ENCODE results near the gene YES1.
"Not testable (repeated sequence)": the region's sequence is repeated elsewhere in the genome, so short reads cannot be mapped to it uniquely, and the experiment has no call there.

Gene YES1

DNA sequence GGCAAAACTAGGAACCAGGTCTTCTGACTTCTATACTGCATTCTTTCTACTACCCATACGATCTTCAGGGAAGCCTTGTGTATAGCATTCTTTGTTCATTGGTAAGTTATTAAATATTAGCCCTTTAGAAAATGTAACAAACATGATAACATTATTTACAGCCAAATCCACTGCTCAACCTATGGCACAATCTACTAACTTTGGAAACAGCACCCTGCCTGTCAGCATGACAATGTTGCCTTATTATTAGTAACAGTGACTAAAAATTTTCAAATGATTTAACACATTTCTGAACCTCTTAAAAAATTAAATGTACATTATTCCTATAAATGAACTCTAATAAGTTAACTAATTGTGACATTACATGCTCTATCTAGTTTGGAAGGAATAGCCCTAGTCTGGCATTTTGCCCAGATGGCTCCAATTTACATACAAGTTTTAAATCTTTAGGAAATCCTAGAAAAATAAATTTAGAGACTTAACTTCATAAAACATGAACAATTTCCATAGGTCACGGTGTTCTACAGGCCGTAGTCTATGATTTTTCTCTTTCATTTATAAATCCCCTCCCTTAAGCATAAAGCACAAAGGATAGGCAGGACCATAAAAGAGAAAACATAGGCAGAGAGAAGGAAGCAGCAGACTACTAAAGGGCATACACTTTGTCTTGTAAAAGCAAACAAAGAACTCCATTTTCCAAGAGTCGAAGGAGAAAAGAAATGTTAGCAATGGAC is 33.7 kb downstream of the YES1 start:
- no peak for DNase-seq

GRCh38 chr18:777021-777420 is 35.0 kb downstream of the YES1 start:
- DNase-seq = no peak

- DNase-seq = not testable (repeated sequence)
These were observed 36.0 kb downstream of the YES1 start for GRCh38 chr18:776044-776443.

- DNase-seq = no peak
These were observed 37.2 kb downstream of the YES1 start for GRCh38 chr18:774811-775210.

- no peak for DNase-seq
These were observed 37.9 kb downstream of the YES1 start for GRCh38 chr18:773980-774624.

DNA sequence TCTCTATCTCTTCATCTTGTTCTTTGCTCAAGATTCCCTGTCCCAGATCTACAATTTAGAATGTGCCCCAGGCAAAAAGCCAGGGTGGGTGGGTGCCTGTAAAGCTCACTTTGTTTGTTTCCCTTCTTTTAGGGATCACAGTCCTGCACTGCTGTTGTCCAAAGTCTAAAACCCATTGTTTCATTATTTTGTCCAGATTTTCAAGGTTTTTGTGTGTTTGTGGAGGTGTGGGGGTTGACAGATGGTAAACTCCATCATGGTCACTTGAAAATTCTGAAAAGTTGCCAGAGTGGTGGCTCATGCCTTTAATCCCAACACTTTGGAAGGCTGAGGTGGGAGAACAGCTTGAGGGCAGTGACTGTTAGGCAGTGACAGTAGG is 41.5 kb downstream of the YES1 start:
- no peak for DNase-seq

GRCh38 chr18:767961-768360 is 44.1 kb downstream of the YES1 start:
- DNase-seq = no peak

DNA sequence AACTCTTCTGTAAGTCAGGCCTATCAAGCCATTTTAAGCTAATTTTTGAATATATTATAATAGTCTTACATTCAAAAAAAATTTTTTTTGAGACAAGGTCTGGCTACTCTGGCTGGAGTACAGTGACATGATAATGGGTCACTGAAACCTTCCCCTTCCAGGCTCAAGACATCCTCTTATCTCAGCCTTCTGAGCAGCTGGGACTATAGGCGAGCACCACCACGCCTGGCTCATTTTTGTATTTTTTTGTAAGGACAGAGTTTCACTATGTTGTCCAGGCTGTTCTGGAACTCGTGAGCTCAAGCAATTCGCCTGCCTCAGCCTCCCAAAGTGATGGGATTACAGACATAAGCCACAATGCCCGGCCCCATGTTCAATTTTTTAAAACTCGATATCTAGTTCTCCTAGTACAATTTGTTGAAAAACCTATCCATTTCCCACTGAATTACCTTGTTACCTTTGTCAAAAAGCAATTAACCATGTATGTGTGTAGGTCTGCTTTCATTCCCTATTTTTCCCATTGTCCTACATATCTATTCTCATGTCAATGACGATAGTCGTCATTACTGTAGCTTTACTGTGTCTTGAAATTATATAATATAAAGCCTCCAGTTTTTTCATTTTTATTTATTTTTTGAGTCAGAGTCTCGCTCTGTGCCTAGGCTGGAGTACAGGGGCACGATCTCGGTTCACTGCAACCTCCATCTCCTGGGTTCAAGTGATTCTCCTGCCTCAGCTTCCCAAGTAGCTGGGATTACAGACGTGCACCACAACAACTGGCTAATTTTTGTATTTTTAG is 44.8 kb downstream of the YES1 start:
- no peak for DNase-seq

GRCh38 chr18:766550-766860 is 45.5 kb downstream of the YES1 start:
- DNase-seq = no peak

- no peak for DNase-seq
These were observed 46.1 kb downstream of the YES1 start for GRCh38 chr18:765764-766549.

GRCh38 chr18:759864-760263 is 52.2 kb downstream of the YES1 start:
- DNase-seq = not testable (repeated sequence)

DNA sequence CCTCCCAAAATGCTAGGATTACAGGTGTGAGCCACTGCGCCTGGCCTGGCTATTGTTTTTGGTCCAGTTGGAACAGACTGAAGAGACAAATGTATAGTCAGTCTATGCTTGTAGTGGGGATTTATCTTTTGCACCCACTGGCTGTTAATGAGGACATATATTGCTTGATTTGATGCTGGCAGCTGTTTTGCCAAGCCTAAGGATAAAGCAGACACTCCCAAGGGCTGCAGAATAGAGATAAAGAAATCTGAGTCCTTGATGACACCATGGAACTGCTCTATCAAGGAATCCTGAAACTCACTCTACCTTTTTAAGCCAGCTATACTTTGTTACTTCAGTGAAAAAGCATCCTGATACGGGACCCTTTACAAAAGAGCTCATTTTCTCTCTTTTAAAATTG is 56.5 kb downstream of the YES1 start:
- DNase-seq = no peak

DNA sequence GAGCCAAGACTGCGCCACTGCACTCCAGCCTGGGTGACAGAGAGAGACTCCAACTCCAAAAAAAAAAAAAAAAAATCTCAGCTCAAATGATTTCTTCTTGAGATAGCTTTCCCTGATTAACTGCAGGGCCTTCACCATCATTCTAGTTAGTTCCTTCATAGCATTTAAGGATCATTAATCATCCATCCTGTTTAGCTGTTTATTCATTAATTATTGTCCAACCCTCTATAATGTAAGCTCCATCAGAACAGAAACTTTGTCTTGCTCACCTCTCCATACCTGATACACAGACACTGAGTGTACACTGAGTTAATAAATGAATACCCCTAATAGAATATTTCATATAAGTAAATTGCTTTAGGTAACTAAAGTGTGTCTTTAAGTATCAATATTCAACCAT is 57.4 kb downstream of the YES1 start:
- no peak for DNase-seq

DNA sequence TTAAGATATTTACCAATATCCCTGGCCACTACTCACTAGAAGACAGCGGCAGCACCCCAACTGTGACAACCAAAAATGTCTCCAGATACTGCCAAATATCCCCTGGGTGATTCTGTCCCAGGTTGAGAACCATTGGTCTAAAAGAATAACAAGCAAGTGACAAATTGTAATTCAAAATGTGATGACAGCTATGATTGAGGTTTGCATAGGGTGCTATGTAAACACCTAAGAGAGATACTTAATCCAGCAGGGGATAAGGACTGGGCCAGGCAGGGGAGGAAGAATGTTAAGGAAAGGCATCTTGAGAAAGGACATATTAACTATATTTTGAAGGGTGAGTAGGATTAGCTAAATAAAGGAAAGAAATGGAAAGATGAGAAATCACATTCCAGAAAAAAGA is 61.6 kb downstream of the YES1 start:
- DNase-seq = no peak

DNA sequence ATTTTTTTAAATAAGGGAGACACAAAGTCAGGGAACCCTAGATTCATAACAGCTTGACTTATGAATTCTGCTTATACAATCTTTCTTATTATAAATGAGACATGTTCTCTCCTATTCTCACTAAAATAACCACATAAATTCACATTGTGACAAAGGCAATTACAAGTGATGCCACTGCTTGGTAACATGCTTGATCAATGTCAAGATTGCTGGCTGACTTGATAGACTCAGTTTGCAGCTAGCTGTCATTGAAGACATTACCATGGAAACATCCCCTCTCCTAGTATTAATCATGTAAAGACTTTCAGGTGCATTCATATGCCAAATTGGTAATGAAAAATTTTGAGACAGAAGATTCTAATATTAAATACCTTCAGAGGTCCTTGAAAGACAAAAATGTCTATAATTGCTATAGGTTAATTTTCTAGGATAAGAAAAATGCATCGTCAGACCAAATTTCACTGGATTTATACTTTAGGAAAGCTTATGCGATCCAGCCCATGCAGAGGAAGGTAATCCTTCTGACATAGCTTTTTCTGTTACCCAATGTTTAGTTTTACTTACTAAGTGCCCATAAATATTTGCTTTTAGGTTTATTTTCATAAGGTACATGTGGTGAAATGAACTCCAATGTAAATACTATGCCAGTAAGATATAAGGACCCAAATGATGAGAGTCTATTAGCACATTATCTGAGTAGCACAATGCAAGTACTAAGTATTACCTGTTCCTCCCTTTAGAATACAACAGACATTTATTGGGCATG is 67.0 kb downstream of the YES1 start:
- DNase-seq = no peak

DNA sequence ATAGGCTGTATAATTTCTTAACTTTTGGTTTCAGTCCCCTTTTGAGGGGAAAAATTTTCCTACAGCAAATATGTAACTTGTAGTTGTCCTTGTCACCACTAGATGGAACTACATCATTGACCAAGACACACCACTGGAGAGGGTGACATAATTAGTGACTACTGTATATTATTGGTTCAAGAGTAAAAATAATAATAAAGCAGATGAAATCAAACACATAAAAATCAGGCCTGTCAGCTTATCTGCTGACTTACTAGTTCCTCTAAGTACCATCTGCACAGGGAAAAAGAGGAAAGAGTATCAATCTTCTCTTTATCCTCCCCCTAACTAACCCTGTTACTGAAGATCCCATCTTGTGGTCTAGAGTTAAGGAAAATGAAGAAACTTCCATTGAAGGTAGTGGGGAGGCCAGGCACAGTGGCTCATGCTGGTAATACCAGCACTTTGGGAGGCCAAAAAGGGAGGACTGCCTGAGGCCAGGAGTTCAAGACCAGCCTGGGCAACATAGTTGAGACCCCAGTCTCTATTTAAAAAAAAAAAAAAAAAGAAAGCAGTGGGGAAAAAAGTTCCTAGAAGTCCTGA is 70.0 kb downstream of the YES1 start:
- DNase-seq = peak; percentile 24

GRCh38 chr18:732371-732770 is 79.7 kb downstream of the YES1 start:
- no peak for DNase-seq

- DNase-seq = no peak
These were observed 80.9 kb downstream of the YES1 start for GRCh38 chr18:731185-731584.

DNA sequence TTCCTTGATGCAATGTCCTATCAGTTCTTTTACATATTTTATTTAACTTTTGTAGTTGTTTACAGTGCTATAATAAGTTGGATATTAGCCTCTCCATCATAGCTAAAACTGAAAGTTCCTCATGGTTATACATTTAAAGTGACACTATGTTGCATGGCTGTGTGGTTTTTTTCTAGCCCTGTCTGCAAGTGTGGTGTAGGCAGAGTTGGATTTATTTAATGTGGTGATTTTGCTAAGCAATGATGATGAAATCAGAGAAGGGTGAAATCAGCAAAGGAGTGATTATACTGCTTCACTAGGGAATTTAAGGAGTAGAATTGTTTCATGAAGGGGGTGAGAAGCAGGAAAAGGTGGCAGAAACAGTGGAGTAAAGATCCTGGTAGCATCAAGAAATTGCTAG is 81.3 kb downstream of the YES1 start:
- no peak for DNase-seq

- not testable (repeated sequence) for DNase-seq
These were observed 81.9 kb downstream of the YES1 start for GRCh38 chr18:730120-730519.

- DNase-seq = no peak
These were observed 86.4 kb downstream of the YES1 start for GRCh38 chr18:725646-726045.

GRCh38 chr18:723541-724080 is 88.4 kb downstream of the YES1 start:
- DNase-seq = no peak
